NCI-H1694 (cell line): ENCODE measurements around the gene STAB2.
A peak's percentile ranks its signal among the peaks of the same experiment; 100 is the strongest.

ENCODE experiments used
- DNase-seq: peaks from one replicate; lab custom pipeline; 2025; lab: John Stamatoyannopoulos, UW

The STAB2 gene

GRCh38 chr12:103748002-103748401 lies 160.9 kb downstream of the STAB2 start:
- DNase-seq, result no peak

GRCh38 chr12:103748875-103749274 lies 161.8 kb downstream of the STAB2 start:
- DNase-seq, result no peak

- no peak for DNase-seq
Measured at GRCh38 chr12:103751171-103751570, 164.1 kb downstream of the STAB2 start.

GRCh38 chr12:103751600-103751999 lies 164.5 kb downstream of the STAB2 start:
- DNase-seq, result no peak

- DNase-seq, result no peak
Measured at GRCh38 chr12:103755425-103755824, 168.4 kb downstream of the STAB2 start.

GRCh38 chr12:103756443-103756842 lies 169.4 kb downstream of the STAB2 start:
- no peak for DNase-seq

- DNase-seq, result no peak
Measured at GRCh38 chr12:103757248-103757647, 170.2 kb downstream of the STAB2 start.

- DNase-seq, result no peak
Measured at GRCh38 chr12:103758310-103759089, 171.4 kb downstream of the STAB2 start.

- DNase-seq, result no peak
Measured at GRCh38 chr12:103762473-103762872, 175.4 kb downstream of the STAB2 start.

- DNase-seq, result no peak
Measured at GRCh38 chr12:103765322-103765721, 178.2 kb downstream of the STAB2 start.

- DNase-seq, result no peak
Measured at GRCh38 chr12:103766028-103766427, 179.0 kb downstream of the STAB2 start.

GRCh38 chr12:103768467-103769123 lies 181.5 kb downstream of the STAB2 start:
- no peak for DNase-seq

- DNase-seq, result no peak
Measured at GRCh38 chr12:103769240-103769945, 182.3 kb downstream of the STAB2 start.

GRCh38 chr12:103771466-103771865 lies 184.4 kb downstream of the STAB2 start:
- peak; percentile 11 for DNase-seq

- no peak for DNase-seq
Measured at GRCh38 chr12:103772367-103773108, 185.5 kb downstream of the STAB2 start.

- no peak for DNase-seq
Measured at GRCh38 chr12:103773109-103773910, 186.2 kb downstream of the STAB2 start.

GRCh38 chr12:103774977-103775560 lies 188.0 kb downstream of the STAB2 start:
- DNase-seq, result no peak

- DNase-seq, result no peak
Measured at GRCh38 chr12:103778781-103779180, 191.7 kb downstream of the STAB2 start.

- no peak for DNase-seq
Measured at GRCh38 chr12:103779410-103780092, 192.5 kb downstream of the STAB2 start.

GRCh38 chr12:103780093-103780440 lies 193.0 kb downstream of the STAB2 start:
- no peak for DNase-seq

GRCh38 chr12:103780992-103781391 lies 193.9 kb downstream of the STAB2 start:
- DNase-seq, result no peak
